Measurements from ENCODE around the gene ZNF664.

Gene ZNF664

DNA sequence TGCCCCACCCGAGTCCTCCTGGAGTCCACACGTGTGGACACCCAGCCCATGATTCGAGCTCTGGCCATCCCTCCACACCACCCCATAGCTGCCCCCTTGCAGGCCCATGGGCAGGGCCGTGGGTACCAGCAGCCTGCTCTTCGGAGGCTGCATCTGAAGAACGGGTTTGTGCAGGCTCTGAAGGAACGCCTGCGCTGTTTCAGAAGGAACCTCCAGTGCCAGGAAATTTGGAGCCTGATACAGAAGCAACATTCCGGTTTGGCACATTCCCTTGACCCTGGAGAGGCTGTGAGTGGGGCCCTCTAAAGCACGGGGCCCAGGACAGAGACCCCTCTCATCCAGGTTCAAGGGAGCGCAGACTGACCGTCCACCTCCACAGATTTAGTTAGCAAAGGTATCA, 57.0 kb downstream of the ZNF664 start:
- no peak for DNase-seq (ENCODE audit: extremely low read depth, low read depth)
- TF ChIP-seq, protein P1, sequence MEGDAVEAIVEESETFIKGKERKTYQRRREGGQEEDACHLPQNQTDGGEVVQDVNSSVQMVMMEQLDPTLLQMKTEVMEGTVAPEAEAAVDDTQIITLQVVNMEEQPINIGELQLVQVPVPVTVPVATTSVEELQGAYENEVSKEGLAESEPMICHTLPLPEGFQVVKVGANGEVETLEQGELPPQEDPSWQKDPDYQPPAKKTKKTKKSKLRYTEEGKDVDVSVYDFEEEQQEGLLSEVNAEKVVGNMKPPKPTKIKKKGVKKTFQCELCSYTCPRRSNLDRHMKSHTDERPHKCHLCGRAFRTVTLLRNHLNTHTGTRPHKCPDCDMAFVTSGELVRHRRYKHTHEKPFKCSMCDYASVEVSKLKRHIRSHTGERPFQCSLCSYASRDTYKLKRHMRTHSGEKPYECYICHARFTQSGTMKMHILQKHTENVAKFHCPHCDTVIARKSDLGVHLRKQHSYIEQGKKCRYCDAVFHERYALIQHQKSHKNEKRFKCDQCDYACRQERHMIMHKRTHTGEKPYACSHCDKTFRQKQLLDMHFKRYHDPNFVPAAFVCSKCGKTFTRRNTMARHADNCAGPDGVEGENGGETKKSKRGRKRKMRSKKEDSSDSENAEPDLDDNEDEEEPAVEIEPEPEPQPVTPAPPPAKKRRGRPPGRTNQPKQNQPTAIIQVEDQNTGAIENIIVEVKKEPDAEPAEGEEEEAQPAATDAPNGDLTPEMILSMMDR (IDR thresholded peaks at IDR 0.05; ENCODE audit: low read depth, low read length): no peak

DNA sequence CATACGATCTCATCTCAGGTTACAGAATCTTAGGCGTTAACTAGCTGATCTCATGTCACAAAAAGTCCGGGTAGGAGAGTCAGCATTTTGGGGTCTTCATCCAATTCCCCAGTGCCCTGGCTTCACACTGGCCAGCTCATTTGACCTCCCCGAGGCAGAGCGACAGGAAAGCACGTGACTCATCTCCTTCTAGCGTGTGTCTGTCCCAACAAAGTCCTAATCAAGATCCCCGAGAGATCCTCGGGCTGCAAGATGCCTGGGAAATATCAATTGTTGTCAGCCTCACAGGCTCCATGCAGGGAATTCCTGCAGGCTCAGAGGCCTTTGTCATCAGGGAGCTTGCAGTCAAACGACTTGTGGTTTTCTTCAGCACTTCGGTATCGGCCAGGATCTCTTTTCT, 57.5 kb downstream of the ZNF664 start:
- no peak for DNase-seq (ENCODE audit: extremely low read depth, low read depth)
- TF ChIP-seq, protein P1 (IDR thresholded peaks at IDR 0.05; ENCODE audit: low read depth, low read length): no peak

DNA sequence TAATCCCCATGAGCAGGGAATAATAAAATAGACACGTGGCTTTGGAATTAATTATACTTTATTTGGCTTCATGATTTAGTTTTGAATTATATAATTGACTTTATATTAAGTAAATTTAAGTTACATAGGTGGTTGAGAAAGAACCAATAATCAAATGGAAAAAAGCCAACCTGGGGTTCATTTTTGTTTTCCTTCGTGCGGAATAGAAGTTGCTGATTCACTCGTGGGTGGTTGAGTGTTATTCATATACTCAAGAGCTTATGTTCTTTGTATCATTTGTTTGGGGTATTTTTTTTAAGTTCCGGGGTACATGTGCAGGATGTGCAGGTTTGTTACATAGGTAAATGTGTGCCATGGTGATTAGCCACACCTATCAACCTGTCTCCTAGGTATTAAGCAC, 58.0 kb downstream of the ZNF664 start:
- TF ChIP-seq, protein P1 (IDR thresholded peaks at IDR 0.05; ENCODE audit: low read depth, low read length): no peak
- no peak for DNase-seq (ENCODE audit: extremely low read depth, low read depth)

DNA sequence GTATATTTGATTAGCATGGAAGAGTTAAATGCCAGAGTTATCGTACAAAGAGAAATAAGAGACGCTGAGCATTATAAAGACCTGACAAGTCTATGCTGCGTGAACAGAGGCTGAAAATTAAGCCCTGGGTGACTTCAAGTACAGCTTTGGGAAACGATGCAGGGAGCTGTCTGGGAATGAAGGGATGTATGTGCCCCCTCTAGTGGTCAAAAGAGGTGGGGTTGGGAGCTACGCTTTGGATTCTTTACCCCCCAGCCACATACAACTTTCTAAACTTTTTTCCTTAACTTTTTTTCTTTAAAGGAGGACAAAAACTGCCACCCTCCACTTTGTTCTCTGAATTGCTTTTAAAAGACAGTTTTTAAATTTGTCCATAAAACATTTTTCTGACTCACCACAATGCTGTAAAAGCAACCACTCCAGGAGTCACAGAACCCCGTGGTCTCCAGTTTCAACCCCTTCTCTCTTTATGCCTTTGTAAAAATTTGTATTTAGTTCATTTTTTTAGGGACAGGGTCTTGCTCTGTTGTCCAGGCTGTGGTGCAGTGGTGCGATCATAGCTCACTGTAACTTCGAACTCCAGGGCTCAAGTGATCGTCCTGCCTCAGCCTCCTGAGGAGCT, 59.4 kb downstream of the ZNF664 start:
- TF ChIP-seq, protein P1 (IDR thresholded peaks at IDR 0.05; ENCODE audit: low read depth, low read length): peak; percentile 91

DNA sequence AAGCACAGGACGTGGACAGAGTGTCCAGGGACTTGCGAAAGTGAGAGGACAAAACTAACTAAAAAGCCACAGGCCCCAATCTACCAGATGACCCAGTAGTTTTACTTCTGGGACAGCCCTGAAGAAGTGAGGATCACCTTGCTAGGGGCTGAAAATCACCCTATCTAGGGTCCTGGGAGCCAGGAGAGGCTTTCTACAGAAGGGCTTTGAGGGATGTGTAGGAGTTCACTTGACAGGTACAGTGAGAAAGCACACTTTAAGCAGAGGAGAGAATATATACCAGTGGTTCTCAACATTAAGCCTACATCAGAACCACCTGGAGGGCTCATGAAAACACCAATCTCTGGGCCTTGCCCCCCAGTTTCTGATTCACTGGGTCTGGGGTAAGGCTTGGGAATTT, 60.8 kb downstream of the ZNF664 start:
- TF ChIP-seq, protein P1 (IDR thresholded peaks at IDR 0.05; ENCODE audit: low read depth, low read length): no peak
- no peak for DNase-seq (ENCODE audit: extremely low read depth, low read depth)

More for the DNA sequence above, 59.4 kb downstream of the ZNF664 start:
- DNase-seq (ENCODE audit: extremely low read depth, low read depth): no peak

DNA sequence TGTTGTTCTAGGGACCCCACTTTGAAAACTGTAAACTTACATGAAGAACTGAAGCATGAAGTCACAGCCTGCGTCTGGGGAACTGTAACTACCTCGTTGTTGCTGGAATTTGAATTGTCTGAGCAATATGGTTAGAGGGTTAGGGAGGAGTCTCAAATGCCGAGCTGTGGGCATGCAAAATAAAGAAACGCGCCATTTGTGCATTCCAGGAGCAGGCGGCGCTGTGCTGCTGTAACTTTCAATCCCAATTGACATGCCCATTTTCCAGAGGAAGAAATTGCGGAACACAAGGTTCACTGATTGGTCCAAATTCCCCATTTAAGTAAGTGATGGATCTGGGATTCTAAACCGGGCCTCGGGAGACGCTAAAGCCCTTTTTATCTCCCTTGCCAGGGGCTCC, 61.3 kb downstream of the ZNF664 start:
- TF ChIP-seq, protein P1 (IDR thresholded peaks at IDR 0.05; ENCODE audit: low read depth, low read length): no peak
- DNase-seq (ENCODE audit: extremely low read depth, low read depth): no peak

DNA sequence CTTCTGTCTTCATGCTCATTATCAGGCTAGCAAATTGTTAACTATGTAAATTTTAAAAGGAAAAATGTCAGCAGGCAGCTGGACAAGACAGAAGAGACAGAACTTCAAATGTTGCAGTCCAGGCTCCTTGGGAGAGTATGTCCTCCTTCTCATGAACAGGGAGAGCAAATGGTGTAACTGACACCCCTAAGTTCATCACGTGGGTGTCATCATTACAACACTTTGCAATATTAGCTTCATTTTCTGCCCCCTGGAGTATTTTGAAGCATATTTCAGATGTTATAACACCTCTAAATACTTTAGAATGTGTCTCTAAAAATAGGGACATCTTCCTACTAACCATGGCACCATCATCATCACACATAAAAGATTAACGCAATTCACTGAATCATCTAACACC, 62.1 kb downstream of the ZNF664 start:
- TF ChIP-seq, protein P1 (IDR thresholded peaks at IDR 0.05; ENCODE audit: low read depth, low read length): no peak

More for the DNA sequence above, 62.1 kb downstream of the ZNF664 start:
- DNase-seq (ENCODE audit: extremely low read depth, low read depth): no peak

Measured in AG09319 (cell line).